Adrenal gland (tissue), 5 donors: ENCODE measurements around the gene FOXD4.
"Not testable (repeated sequence)": the region's sequence is repeated elsewhere in the genome, so short reads cannot be mapped to it uniquely, and the experiment has no call there.

Experiments
- POLR2A ChIP-seq, 2 donors: fragments of 450-650 bp; IDR thresholded peaks; one replicate each; pipeline ENCODE4 v1.6.1; 2017; ENCODE audit warnings: antibody characterized with exemption in 2 of 2, mild to moderate bottlenecking in 2 of 2, moderate library complexity in 1 of 2
- TF ChIP-seq, protein P1 (sequence below), 6 experiments: fragments of 450-650 bp in 4 of 6; fragments of 200-600 bp in 2 of 6; sonication (generic) in 1 of 6; IDR thresholded peaks; 1 replicate in 5 of 6; 2 replicates in 1 of 6; pipeline versions ENCODE4 v1.5.1 to v1.8.0; 2016 to 2021; ENCODE audit warnings: antibody characterized with exemption in 6 of 6, mild to moderate bottlenecking in 2 of 6, moderate library complexity in 1 of 6
- donor health status: DM: no; HTN: no; CAD: no.

- TF ChIP-seq POLR2A (IDR thresholded peaks at IDR 0.05), result not testable (repeated sequence)
- TF ChIP-seq, protein P1, sequence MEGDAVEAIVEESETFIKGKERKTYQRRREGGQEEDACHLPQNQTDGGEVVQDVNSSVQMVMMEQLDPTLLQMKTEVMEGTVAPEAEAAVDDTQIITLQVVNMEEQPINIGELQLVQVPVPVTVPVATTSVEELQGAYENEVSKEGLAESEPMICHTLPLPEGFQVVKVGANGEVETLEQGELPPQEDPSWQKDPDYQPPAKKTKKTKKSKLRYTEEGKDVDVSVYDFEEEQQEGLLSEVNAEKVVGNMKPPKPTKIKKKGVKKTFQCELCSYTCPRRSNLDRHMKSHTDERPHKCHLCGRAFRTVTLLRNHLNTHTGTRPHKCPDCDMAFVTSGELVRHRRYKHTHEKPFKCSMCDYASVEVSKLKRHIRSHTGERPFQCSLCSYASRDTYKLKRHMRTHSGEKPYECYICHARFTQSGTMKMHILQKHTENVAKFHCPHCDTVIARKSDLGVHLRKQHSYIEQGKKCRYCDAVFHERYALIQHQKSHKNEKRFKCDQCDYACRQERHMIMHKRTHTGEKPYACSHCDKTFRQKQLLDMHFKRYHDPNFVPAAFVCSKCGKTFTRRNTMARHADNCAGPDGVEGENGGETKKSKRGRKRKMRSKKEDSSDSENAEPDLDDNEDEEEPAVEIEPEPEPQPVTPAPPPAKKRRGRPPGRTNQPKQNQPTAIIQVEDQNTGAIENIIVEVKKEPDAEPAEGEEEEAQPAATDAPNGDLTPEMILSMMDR (IDR thresholded peaks at IDR 0.05), result not testable (repeated sequence)
These were observed 41.7 kb upstream of the FOXD4 start for GRCh38 chr9:159871-160270.
